ENCODE results near the gene SRGAP2. TPM values are rescaled to one million over a fixed set of nuclear protein-coding genes. Genes with fewer than 3 reads are reported as not detected.
"Not testable (repeated sequence)": the region's sequence is repeated elsewhere in the genome, so short reads cannot be mapped to it uniquely, and the experiment has no call there.

Gene SRGAP2
- 138 and 145 TPM in 2 replicates for total RNA-seq (2014; rRNA removed; shearing (Covaris generic); ENCODE audit: low replicate concordance)

DNA sequence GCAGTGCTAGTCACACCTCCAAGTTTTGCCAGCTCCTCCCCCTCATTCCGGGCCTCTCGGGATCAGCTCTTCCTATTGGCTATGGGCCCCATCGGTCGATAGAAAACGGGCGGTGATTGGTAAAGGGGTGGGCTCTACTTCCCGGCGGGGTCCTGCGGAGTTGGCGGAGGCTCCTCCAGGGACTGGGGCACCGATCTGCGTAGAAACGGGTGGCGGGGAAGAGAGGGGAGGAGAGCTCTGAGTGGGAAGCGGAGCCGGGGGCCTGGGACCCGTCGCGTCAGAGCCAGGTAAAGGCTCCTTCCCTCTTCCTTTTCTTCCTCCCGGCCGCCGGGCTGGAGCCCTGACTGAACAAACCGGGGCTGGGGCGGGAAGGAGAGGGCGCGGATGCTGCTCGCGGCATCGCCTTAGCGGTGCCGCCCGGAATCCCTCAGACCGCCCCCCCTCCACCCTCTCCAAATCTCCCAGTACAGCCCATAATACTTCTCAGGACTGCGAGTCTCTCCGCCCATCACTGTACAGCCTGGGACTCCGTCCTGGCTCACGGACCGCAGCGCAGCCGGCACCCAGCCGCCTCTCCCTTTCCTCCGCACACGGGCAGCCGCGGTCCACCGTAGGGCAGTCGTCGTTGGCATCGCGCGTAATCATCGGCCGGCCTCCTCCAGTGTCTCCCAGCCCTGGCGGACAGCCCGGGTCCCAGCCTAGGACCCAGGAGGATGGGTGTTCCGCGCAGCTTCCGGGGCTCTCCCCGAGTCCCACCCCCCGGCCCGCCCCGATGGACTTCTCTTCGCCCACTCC is at the start of gene SRGAP2:
TSS of gene SRGAP2 (plus strand) at position 178 of the 795 bp plus-strand sequence. CDS start 2,430 bp downstream, outside the sequence.
- peak within 1 kb of the TSS; percentile 62 for H3K9ac ChIP-seq (ENCODE audit: low read length)
- DNase-seq: peak; percentile 76
- peak within 1 kb of the TSS; percentile 57; the same call in 1 of the 2 replicates for H3K4me3 ChIP-seq (ENCODE audit: low read length)
- H2AFZ ChIP-seq (ENCODE audit: low read length); H3K9me2 ChIP-seq (replicated peaks; ENCODE audit: insufficient read depth, low read length); H3K4me2 ChIP-seq (ENCODE audit: low read depth, low read length, poor library complexity, severe bottlenecking); H4K20me1 ChIP-seq (ENCODE audit: insufficient read depth, low read depth, low read length); H3K4me1 ChIP-seq (ENCODE audit: low read length); H3K79me2 ChIP-seq (ENCODE audit: low read length); H3K36me3 ChIP-seq (ENCODE audit: insufficient read depth, low read length); H3K9me3 ChIP-seq (ENCODE audit: low read length); H3K27me3 ChIP-seq (ENCODE audit: low read length): not testable (repeated sequence)
- peak within 1 kb of the TSS; percentile 51; the same call in 1 of the 2 replicates for H3K27ac ChIP-seq (ENCODE audit: low read length)

- not testable (repeated sequence) for H3K9ac ChIP-seq (ENCODE audit: low read length); H4K20me1 ChIP-seq (ENCODE audit: insufficient read depth, low read depth, low read length); DNase-seq
Observed at GRCh38 chr1:206167350-206168029, 35.9 kb upstream of the SRGAP2 start.

DNA sequence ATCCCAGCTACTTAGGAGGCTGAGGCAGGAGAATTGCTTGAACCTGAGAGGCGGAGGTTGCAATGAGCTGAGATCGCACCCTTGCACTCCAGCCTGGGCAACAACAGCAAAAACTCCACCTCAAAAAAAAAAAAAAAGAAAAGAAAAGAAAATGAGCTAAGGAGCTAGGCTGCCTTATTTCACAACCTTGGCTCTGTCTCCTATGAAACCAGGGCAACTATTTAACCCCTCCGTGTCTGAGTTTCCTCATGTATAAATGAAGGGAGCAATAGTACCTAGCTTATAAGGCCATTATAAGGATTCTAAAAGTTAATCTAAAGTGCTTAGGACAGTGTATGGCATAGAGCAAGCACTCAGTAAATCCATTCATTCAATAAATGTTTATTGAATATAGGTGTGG is 33.5 kb upstream of the SRGAP2 start:
- H4K20me1 ChIP-seq (ENCODE audit: insufficient read depth, low read depth, low read length); H3K27me3 ChIP-seq (ENCODE audit: low read length); DNase-seq; H3K36me3 ChIP-seq (ENCODE audit: insufficient read depth, low read length); H3K27ac ChIP-seq (ENCODE audit: low read length); H2AFZ ChIP-seq (ENCODE audit: low read length); H3K9ac ChIP-seq (ENCODE audit: low read length); H3K4me2 ChIP-seq (ENCODE audit: low read depth, low read length, poor library complexity, severe bottlenecking); H3K4me1 ChIP-seq (ENCODE audit: low read length); H3K9me3 ChIP-seq (ENCODE audit: low read length); H3K9me2 ChIP-seq (replicated peaks; ENCODE audit: insufficient read depth, low read length); H3K79me2 ChIP-seq (ENCODE audit: low read length); H3K4me3 ChIP-seq (ENCODE audit: low read length): not testable (repeated sequence)

More at GRCh38 chr1:206167350-206168029, 35.9 kb upstream of the SRGAP2 start:
- not testable (repeated sequence) for H3K36me3 ChIP-seq (ENCODE audit: insufficient read depth, low read length); H3K79me2 ChIP-seq (ENCODE audit: low read length); H3K27me3 ChIP-seq (ENCODE audit: low read length); H3K9me3 ChIP-seq (ENCODE audit: low read length); H3K4me1 ChIP-seq (ENCODE audit: low read length); H3K4me3 ChIP-seq (ENCODE audit: low read length); H3K27ac ChIP-seq (ENCODE audit: low read length); H2AFZ ChIP-seq (ENCODE audit: low read length); H3K9me2 ChIP-seq (replicated peaks; ENCODE audit: insufficient read depth, low read length)
- H3K4me2 ChIP-seq (ENCODE audit: low read depth, low read length, poor library complexity, severe bottlenecking): peak overlapping the region; percentile 35

GRCh38 chr1:206173110-206173719 is 30.1 kb upstream of the SRGAP2 start:
- H4K20me1 ChIP-seq (ENCODE audit: insufficient read depth, low read depth, low read length); H3K4me3 ChIP-seq (ENCODE audit: low read length); H3K9me3 ChIP-seq (ENCODE audit: low read length); H3K9me2 ChIP-seq (replicated peaks; ENCODE audit: insufficient read depth, low read length); H3K4me1 ChIP-seq (ENCODE audit: low read length); DNase-seq; H3K36me3 ChIP-seq (ENCODE audit: insufficient read depth, low read length); H3K79me2 ChIP-seq (ENCODE audit: low read length); H3K27me3 ChIP-seq (ENCODE audit: low read length); H2AFZ ChIP-seq (ENCODE audit: low read length); H3K4me2 ChIP-seq (ENCODE audit: low read depth, low read length, poor library complexity, severe bottlenecking); H3K27ac ChIP-seq (ENCODE audit: low read length); H3K9ac ChIP-seq (ENCODE audit: low read length): not testable (repeated sequence)

- not testable (repeated sequence) for H3K9ac ChIP-seq (ENCODE audit: low read length); H3K27me3 ChIP-seq (ENCODE audit: low read length); H3K4me2 ChIP-seq (ENCODE audit: low read depth, low read length, poor library complexity, severe bottlenecking); H3K36me3 ChIP-seq (ENCODE audit: insufficient read depth, low read length); H3K4me3 ChIP-seq (ENCODE audit: low read length); H3K9me2 ChIP-seq (replicated peaks; ENCODE audit: insufficient read depth, low read length); H4K20me1 ChIP-seq (ENCODE audit: insufficient read depth, low read depth, low read length); H3K4me1 ChIP-seq (ENCODE audit: low read length); DNase-seq; H3K27ac ChIP-seq (ENCODE audit: low read length); H3K9me3 ChIP-seq (ENCODE audit: low read length); H2AFZ ChIP-seq (ENCODE audit: low read length); H3K79me2 ChIP-seq (ENCODE audit: low read length)
Observed at GRCh38 chr1:206174182-206174868, 29.0 kb upstream of the SRGAP2 start.

DNA sequence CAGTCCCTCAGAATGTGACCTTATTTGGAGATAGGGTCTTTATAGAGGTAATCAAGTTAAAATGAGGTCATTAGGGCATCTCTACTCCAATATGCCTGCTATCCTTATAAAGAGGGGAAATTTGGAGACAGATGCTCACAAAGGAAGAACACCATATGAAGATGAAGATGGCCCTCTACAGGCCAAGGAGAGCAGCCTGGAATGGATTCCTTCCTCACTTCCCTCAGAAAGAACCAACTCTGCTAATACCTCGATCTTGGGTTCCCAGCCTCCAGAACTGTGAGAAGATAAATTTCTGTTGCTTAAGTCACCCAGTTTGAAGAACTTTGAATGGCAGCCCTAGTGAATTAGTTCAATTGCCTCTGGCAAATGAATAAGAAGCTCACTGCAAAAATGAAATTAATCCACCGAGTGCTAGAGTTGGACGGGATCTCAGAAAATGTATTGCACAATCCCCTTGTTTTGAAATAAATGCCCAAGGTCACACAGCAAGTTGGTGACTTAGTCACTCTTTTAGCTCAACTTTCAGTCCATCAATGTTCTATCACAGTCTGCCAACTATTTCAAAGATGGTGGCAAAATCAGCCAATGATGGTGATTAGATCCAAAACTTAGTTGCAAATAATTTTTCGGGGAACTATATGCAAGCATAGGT is 27.8 kb upstream of the SRGAP2 start:
- H3K9ac ChIP-seq (ENCODE audit: low read length); H3K4me3 ChIP-seq (ENCODE audit: low read length); H3K27me3 ChIP-seq (ENCODE audit: low read length); H3K9me3 ChIP-seq (ENCODE audit: low read length); H3K9me2 ChIP-seq (replicated peaks; ENCODE audit: insufficient read depth, low read length); H3K36me3 ChIP-seq (ENCODE audit: insufficient read depth, low read length); H2AFZ ChIP-seq (ENCODE audit: low read length); H3K4me2 ChIP-seq (ENCODE audit: low read depth, low read length, poor library complexity, severe bottlenecking); H4K20me1 ChIP-seq (ENCODE audit: insufficient read depth, low read depth, low read length); H3K4me1 ChIP-seq (ENCODE audit: low read length); H3K79me2 ChIP-seq (ENCODE audit: low read length); H3K27ac ChIP-seq (ENCODE audit: low read length): not testable (repeated sequence)
- DNase-seq: peak; percentile 36

- not testable (repeated sequence) for H3K27me3 ChIP-seq (ENCODE audit: low read length); H3K9me3 ChIP-seq (ENCODE audit: low read length); H2AFZ ChIP-seq (ENCODE audit: low read length); H4K20me1 ChIP-seq (ENCODE audit: insufficient read depth, low read depth, low read length); H3K27ac ChIP-seq (ENCODE audit: low read length); H3K36me3 ChIP-seq (ENCODE audit: insufficient read depth, low read length); DNase-seq; H3K79me2 ChIP-seq (ENCODE audit: low read length); H3K4me2 ChIP-seq (ENCODE audit: low read depth, low read length, poor library complexity, severe bottlenecking); H3K9me2 ChIP-seq (replicated peaks; ENCODE audit: insufficient read depth, low read length); H3K4me1 ChIP-seq (ENCODE audit: low read length); H3K4me3 ChIP-seq (ENCODE audit: low read length); H3K9ac ChIP-seq (ENCODE audit: low read length)
Observed at GRCh38 chr1:206176114-206176502, 27.2 kb upstream of the SRGAP2 start.
